SK-N-SH (cell line): Measurements from ENCODE around the gene RASL10A. TPM values are rescaled to one million over a fixed set of nuclear protein-coding genes. Genes with fewer than 3 reads are reported as not detected.

ENCODE experiments used
- CTCF ChIA-PET: fragments of 300-600, 350-600 bp; formaldehyde crosslinking; extraction: SDS; loops from one replicate; lab custom pipeline; 2021; lab: Yijun Ruan, JAX
- POLR2A ChIA-PET: fragments of 350-600 bp; sonication (Branson Sonifier 250); formaldehyde crosslinking; extraction: SDS; loops from one replicate; lab custom pipeline; 2020; ENCODE audit warnings: antibody characterized with exemption, inconsistent platforms; lab: Yijun Ruan, JAX
- DNase-seq: peaks from one replicate; pipeline ENCODE4 v3.0.0; 2012
- H2AFZ ChIP-seq: fragments of 200-600 bp; sonication (generic); 2 replicates; pipeline ENCODE4 v1.8.1; 2016; ENCODE audit warnings: antibody characterized with exemption, mild to moderate bottlenecking, low read depth
- H3F3A ChIP-seq: fragments of 200-600 bp; sonication (generic); replicated peaks from 2 replicates; pipeline ENCODE3; 2016; ENCODE audit warnings: antibody characterized with exemption, mild to moderate bottlenecking; ENCODE audit not compliant: insufficient read depth
- H3K27ac ChIP-seq, 2 experiments: fragments of 200-500 bp in 1 of 2; fragments of 200-600 bp in 1 of 2; sonication (Bioruptor generic) in 1 of 2; sonication (generic), shearing (Covaris generic) in 1 of 2; 2 replicates each; pipeline versions ENCODE4 v1.5.1 to v1.6.1; 2014 to 2016; ENCODE audit warnings: low read depth in 2 of 2, inconsistent platforms in 1 of 2, low read length in 1 of 2, mild to moderate bottlenecking in 1 of 2, mixed read lengths in 1 of 2
- H3K27me3 ChIP-seq: fragments of 200-600 bp; sonication (generic), shearing (Covaris generic); 2 replicates; pipeline ENCODE4 v1.6.1; 2016; ENCODE audit warnings: mixed run types; ENCODE audit not compliant: insufficient read depth
- H3K36me3 ChIP-seq, 2 experiments: fragments of 200-500 bp in 1 of 2; fragments of 200-600 bp in 1 of 2; sonication (Bioruptor generic) in 1 of 2; sonication (generic) in 1 of 2; replicated peaks in 1 of 2; 2 replicates each; pipeline versions ENCODE3 to v1.5.1; 2014 to 2016; ENCODE audit warnings: low read length in 1 of 2, mild to moderate bottlenecking in 1 of 2; ENCODE audit not compliant: insufficient read depth in 2 of 2, control insufficient read depth in 1 of 2
- H3K4me1 ChIP-seq, 2 experiments: fragments of 200-500 bp in 1 of 2; fragments of 200-600 bp in 1 of 2; sonication (Bioruptor generic) in 1 of 2; sonication (generic), shearing (Covaris generic) in 1 of 2; 2 replicates each; pipeline versions ENCODE4 v1.5.1 to v1.6.1; 2014 to 2016; ENCODE audit warnings: low read depth in 1 of 2, low read length in 1 of 2, mixed run types in 1 of 2; ENCODE audit not compliant: insufficient read depth in 2 of 2, control insufficient read depth in 1 of 2
- H3K4me2 ChIP-seq: fragments of 200-600 bp; sonication (generic), shearing (Covaris generic); 2 replicates; pipeline ENCODE4 v1.6.1; 2017; ENCODE audit warnings: mixed run types
- H3K4me3 ChIP-seq, 2 experiments: fragments of 200-500 bp in 1 of 2; fragments of 200-600 bp in 1 of 2; sonication (Bioruptor generic) in 1 of 2; sonication (generic), shearing (Covaris generic) in 1 of 2; 2 replicates each; pipeline versions ENCODE4 v1.5.1 to v1.8.1; 2014 to 2016; ENCODE audit warnings: low read depth in 2 of 2, inconsistent platforms in 1 of 2, low read length in 1 of 2, mild to moderate bottlenecking in 1 of 2, mixed read lengths in 1 of 2, moderate library complexity in 1 of 2
- H3K79me2 ChIP-seq: fragments of 200-600 bp; sonication (generic); 2 replicates; pipeline ENCODE4 v1.8.1; 2017; ENCODE audit warnings: mild to moderate bottlenecking; ENCODE audit not compliant: insufficient read depth
- H3K9ac ChIP-seq: fragments of 200-600 bp; sonication (generic); 2 replicates; pipeline ENCODE4 v1.6.1; 2017; ENCODE audit warnings: mixed run types
- H3K9me2 ChIP-seq: fragments of 200-600 bp; sonication (generic); 2 replicates; pipeline ENCODE4 v1.6.1; 2017; ENCODE audit warnings: mixed run types
- H3K9me3 ChIP-seq: fragments of 200-600 bp; sonication (generic); 2 replicates; pipeline ENCODE4 v1.6.1; 2017; ENCODE audit warnings: mixed run types, mild to moderate bottlenecking, moderate library complexity
- H4K20me1 ChIP-seq: fragments of 200-600 bp; sonication (generic); 2 replicates; pipeline ENCODE4 v1.6.1; 2017; ENCODE audit warnings: mild to moderate bottlenecking, mixed run types; ENCODE audit not compliant: insufficient read depth
- CHD2 ChIP-seq: fragments of 150-350 bp; IDR thresholded peaks from 2 replicates; pipeline ENCODE4 v1.6.1; 2018; ENCODE audit warnings: low read length; ENCODE audit not compliant: partially characterized antibody
- FOSL2 ChIP-seq: IDR thresholded peaks from 2 replicates; pipeline ENCODE4 v1.4.0; 2012; ENCODE audit warnings: low read depth, mild to moderate bottlenecking, moderate library complexity, borderline replicate concordance
- FOXJ3 ChIP-seq: sonication (generic); formaldehyde crosslinking; IDR thresholded peaks from 2 replicates; pipeline ENCODE4 v1.5.1; 2020; ENCODE audit warnings: mild to moderate bottlenecking, missing genetic modification reagents
- GATA2 ChIP-seq: sonication (generic); formaldehyde crosslinking; IDR thresholded peaks from 2 replicates; pipeline ENCODE4 v1.5.0; 2020; ENCODE audit warnings: mild to moderate bottlenecking, missing genetic modification reagents
- JUND ChIP-seq: IDR thresholded peaks from 2 replicates; pipeline ENCODE4 v1.4.0; 2012
- MXI1 ChIP-seq: IDR thresholded peaks from 2 replicates; pipeline ENCODE4 v1.6.1; 2012; ENCODE audit warnings: mild to moderate bottlenecking, low read depth, low read length, improper control_type of control experiment
- POLR2AphosphoS5 ChIP-seq: IDR thresholded peaks from 2 replicates; pipeline ENCODE4 v1.6.1; 2012; ENCODE audit warnings: low read depth, low read length
- RAD21 ChIP-seq: IDR thresholded peaks from 2 replicates; pipeline ENCODE4 v1.6.1; 2012; ENCODE audit warnings: mild to moderate bottlenecking, low read length
- RCOR1 ChIP-seq: fragments of 150-350 bp; IDR thresholded peaks from 2 replicates; pipeline ENCODE4 v1.6.1; 2017; ENCODE audit warnings: antibody characterized with exemption, low read length
- RFX5 ChIP-seq: IDR thresholded peaks from 2 replicates; pipeline ENCODE4 v1.6.1; 2012; ENCODE audit warnings: mild to moderate bottlenecking, improper control_type of control experiment, low read length
- RXRA ChIP-seq: IDR thresholded peaks from 2 replicates; pipeline ENCODE4 v1.4.0; 2012; ENCODE audit warnings: low read depth, mild to moderate bottlenecking, borderline replicate concordance
- SIN3A ChIP-seq: IDR thresholded peaks from 2 replicates; pipeline ENCODE4 v1.6.1; 2012; ENCODE audit warnings: low read depth, mild to moderate bottlenecking, low read length, moderate library complexity, borderline replicate concordance
- TAF1 ChIP-seq: IDR thresholded peaks from 2 replicates; pipeline ENCODE4 v1.6.1; 2012; ENCODE audit warnings: low read depth, mild to moderate bottlenecking, low read length, moderate library complexity, borderline replicate concordance
- TEAD4 ChIP-seq: IDR thresholded peaks from 2 replicates; pipeline ENCODE4 v1.4.0; 2012; ENCODE audit warnings: mild to moderate bottlenecking, borderline replicate concordance; ENCODE audit not compliant: insufficient read depth
- WGBS: methylation state at CpG from one replicate; pipeline ENCODE4 v1.1.6; 2017; ENCODE audit warnings: low lambda C conversion rate; 5-methylcytosine and 5-hydroxymethylcytosine counted together
- polyA plus RNA-seq, 3 experiments: library from polyadenylated mRNA; depleted of rRNA; stranded (reverse); fragments of >200 nt; gene quantifications; 2 replicates each; pipeline ENCODE4 v1.2.3, GENCODE V29; 2012
- TF ChIP-seq, protein P1 (sequence below): fragments of 150-350 bp; IDR thresholded peaks from 2 replicates; pipeline ENCODE4 v1.6.1; 2017; ENCODE audit warnings: antibody characterized with exemption, low read length, low read depth, borderline replicate concordance
- TF ChIP-seq, protein P2 (sequence below): IDR thresholded peaks from 2 replicates; pipeline ENCODE4 v1.4.0; 2012; ENCODE audit warnings: low read depth, borderline replicate concordance
- TF ChIP-seq, protein P3 (sequence below): IDR thresholded peaks from 2 replicates; pipeline ENCODE4; 2012
- TF ChIP-seq, protein P4 (sequence below): IDR thresholded peaks from 2 replicates; pipeline ENCODE4 v1.4.0; 2012; ENCODE audit warnings: low read depth
- TF ChIP-seq, protein P5 (sequence below): fragments of 150-350 bp; IDR thresholded peaks from 2 replicates; pipeline ENCODE4 v1.6.1; 2016; ENCODE audit warnings: mild to moderate bottlenecking, low read depth, low read length

The RASL10A gene
- polyA plus RNA-seq, 1 of the 3 experiments (the other 2 are of a cell fraction), result 0.36 TPM

DNA sequence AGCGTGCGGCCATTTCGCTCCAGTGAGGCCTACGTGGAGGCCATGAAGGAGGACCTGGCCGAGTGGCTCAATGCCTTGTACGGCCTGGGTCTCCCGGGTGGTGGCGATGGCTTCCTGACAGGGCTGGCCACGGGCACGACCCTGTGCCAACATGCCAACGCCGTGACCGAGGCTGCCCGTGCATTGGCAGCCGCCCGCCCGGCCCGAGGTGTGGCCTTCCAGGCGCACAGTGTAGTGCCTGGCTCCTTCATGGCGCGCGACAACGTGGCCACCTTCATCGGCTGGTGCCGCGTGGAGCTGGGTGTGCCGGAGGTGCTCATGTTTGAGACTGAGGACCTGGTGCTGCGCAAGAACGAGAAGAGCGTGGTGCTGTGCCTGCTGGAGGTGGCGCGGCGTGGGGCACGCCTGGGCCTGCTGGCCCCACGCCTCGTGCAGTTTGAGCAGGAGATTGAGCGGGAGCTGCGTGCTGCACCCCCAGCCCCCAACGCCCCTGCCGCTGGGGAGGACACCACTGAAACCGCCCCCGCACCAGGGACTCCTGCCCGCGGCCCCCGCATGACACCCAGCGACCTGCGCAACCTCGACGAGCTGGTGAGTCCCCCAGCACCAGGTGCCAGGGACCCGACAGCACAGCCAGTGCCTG is 7.2 kb downstream of the RASL10A start (continued):
- TF ChIP-seq TAF1, result no peak
- TF ChIP-seq RAD21, result no peak
- TF ChIP-seq, protein P1, sequence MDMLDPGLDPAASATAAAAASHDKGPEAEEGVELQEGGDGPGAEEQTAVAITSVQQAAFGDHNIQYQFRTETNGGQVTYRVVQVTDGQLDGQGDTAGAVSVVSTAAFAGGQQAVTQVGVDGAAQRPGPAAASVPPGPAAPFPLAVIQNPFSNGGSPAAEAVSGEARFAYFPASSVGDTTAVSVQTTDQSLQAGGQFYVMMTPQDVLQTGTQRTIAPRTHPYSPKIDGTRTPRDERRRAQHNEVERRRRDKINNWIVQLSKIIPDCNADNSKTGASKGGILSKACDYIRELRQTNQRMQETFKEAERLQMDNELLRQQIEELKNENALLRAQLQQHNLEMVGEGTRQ, result no peak
- TF ChIP-seq, protein P2, sequence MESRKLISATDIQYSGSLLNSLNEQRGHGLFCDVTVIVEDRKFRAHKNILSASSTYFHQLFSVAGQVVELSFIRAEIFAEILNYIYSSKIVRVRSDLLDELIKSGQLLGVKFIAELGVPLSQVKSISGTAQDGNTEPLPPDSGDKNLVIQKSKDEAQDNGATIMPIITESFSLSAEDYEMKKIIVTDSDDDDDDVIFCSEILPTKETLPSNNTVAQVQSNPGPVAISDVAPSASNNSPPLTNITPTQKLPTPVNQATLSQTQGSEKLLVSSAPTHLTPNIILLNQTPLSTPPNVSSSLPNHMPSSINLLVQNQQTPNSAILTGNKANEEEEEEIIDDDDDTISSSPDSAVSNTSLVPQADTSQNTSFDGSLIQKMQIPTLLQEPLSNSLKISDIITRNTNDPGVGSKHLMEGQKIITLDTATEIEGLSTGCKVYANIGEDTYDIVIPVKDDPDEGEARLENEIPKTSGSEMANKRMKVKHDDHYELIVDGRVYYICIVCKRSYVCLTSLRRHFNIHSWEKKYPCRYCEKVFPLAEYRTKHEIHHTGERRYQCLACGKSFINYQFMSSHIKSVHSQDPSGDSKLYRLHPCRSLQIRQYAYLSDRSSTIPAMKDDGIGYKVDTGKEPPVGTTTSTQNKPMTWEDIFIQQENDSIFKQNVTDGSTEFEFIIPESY, result no peak
- TF ChIP-seq, protein P3, sequence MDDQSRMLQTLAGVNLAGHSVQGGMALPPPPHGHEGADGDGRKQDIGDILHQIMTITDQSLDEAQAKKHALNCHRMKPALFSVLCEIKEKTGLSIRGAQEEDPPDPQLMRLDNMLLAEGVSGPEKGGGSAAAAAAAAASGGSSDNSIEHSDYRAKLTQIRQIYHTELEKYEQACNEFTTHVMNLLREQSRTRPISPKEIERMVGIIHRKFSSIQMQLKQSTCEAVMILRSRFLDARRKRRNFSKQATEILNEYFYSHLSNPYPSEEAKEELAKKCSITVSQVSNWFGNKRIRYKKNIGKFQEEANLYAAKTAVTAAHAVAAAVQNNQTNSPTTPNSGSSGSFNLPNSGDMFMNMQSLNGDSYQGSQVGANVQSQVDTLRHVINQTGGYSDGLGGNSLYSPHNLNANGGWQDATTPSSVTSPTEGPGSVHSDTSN, result no peak
- no peak for TF ChIP-seq POLR2AphosphoS5
- TF ChIP-seq, protein P4, sequence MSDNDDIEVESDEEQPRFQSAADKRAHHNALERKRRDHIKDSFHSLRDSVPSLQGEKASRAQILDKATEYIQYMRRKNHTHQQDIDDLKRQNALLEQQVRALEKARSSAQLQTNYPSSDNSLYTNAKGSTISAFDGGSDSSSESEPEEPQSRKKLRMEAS, result no peak
- TF ChIP-seq MXI1, result no peak
- no peak for TF ChIP-seq FOSL2

DNA sequence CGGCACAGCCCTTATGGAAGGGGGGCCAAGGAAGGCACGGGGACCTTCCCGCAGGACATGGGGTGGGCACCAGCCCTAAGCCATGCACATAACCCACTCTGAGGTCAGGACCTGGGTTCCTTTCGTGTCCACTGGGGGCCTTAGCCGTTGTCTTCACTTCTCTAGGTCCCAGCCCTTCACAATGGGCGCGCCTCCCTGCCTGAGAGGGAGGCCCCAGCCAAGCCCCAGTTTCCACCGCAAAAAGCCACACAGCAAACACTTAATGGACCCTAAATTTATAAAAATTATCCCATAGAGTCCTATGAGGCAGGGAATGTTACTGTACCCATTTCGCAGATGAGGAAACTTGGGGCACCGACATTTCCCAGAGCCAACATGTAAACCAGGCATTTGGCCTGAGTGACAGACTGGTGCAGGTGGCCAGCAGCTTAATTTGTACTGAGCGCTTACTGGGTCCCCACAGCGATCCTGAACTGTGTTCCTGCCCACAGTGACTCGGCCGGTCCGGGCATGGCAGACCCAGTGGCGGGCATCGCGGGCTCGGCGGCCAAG is 7.8 kb downstream of the RASL10A start:
- 85% methylated on average over 16 of the region's 20 CpGs for WGBS
- H3K27ac ChIP-seq, result peak overlapping the region in 1 of 2 experiments; percentile 88; a peak in 1 of 4 replicates
- H3K9me3 ChIP-seq, result no peaks in the 10 kb centered on the region
- POLR2A ChIA-PET, result no interaction called here
- DNase-seq, result peak; percentile 54
- peaks cover 18 to 44% of the 10 kb centered on the region in 2 experiments; a peak in 3 of 4 replicates for H3K4me1 ChIP-seq
- peaks cover 5% of the 10 kb centered on the region for H3F3A ChIP-seq
- no peak overlapping the region for H2AFZ ChIP-seq
- H4K20me1 ChIP-seq, result peaks cover 13% of the 10 kb centered on the region; the same call in 1 of the 2 replicates
- peaks cover 1 to 6% of the 10 kb centered on the region in 2 experiments for H3K36me3 ChIP-seq
- H3K9ac ChIP-seq, result peak overlapping the region; percentile 90
- CTCF ChIA-PET, result interaction anchor here (1.7 to 3.3 kb wide), 4 partner anchors 10 to 51 kb away, joined by 7 to 63 read pairs (median 8); no protein-coding TSS in a partner anchor
- H3K27me3 ChIP-seq, result no peaks in the 10 kb centered on the region
- peak overlapping the region; percentile 91 for H3K4me2 ChIP-seq
- H3K4me3 ChIP-seq, result peak overlapping the region; percentile 74 to 85
- peaks cover 30% of the 10 kb centered on the region for H3K79me2 ChIP-seq
- H3K9me2 ChIP-seq, result no peaks in the 10 kb centered on the region
- TF ChIP-seq TEAD4, result no peak
- no peak for TF ChIP-seq RCOR1
- TF ChIP-seq RXRA, result no peak
- TF ChIP-seq FOXJ3, result no peak
- TF ChIP-seq RFX5, result no peak
- no peak for TF ChIP-seq JUND
- no peak for TF ChIP-seq GATA2
- TF ChIP-seq, protein P1, result no peak
- TF ChIP-seq, protein P4, result no peak
- TF ChIP-seq, protein P3, result no peak
- TF ChIP-seq CHD2, result no peak
- no peak for TF ChIP-seq SIN3A
- TF ChIP-seq, protein P5, sequence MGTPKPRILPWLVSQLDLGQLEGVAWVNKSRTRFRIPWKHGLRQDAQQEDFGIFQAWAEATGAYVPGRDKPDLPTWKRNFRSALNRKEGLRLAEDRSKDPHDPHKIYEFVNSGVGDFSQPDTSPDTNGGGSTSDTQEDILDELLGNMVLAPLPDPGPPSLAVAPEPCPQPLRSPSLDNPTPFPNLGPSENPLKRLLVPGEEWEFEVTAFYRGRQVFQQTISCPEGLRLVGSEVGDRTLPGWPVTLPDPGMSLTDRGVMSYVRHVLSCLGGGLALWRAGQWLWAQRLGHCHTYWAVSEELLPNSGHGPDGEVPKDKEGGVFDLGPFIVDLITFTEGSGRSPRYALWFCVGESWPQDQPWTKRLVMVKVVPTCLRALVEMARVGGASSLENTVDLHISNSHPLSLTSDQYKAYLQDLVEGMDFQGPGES, result no peak
